Fibroblast of the conjunctiva (primary cell): ENCODE results near the gene FGF19.

ENCODE experiments used
- DNase-seq: peaks from one replicate; pipeline ENCODE4 v3.0.0-alpha.2; 2010; ENCODE audit warnings: low read depth

The FGF19 gene

GRCh38 chr11:69669486-69669885 lies 34.3 kb downstream of the FGF19 start:
- no peak for DNase-seq

DNA sequence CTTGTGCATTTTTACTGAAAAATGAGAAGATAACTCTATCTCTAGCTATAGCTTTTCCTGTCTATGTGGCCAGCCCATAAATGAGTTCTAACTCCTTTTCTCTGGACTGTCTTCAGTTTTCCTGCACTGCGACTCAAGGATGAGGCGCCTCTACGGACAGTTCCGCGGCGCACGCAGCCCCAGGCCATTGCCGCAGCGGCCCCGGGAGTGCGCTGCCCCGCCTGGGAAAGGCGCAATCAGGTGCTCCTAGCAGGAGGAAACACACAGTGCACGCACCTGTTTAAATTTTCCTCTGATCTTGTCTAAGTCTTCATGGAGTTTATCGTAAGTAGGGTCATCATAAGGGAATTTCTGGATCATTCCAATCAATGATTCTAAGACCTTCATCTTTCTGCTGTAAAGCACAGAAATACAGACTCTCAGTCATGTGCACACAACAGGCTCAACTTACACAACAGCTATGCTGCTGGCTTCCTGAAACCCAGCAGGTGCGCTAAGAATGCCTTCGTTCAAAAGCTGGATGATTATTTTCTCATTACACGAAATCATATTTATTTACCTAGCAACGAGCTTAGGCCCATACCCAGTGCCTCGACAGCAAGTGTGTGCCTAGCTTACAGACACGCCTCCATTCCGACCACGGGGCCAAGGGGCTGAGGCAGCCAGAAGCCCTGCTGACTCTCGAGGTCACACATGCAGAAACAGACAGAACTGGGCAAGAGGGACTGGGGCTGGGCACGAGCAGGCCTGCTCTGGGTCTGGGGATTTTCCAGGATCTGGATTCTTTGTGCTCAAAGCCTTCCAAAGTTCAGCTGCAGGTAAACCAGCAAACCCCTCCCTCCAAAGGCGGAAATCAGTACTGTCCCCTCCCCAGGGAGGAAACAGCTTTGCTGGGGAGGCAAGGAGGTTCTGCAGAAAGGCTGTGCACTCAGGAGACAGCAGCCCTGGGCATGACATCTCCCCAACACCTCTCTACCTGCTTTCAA lies 35.9 kb downstream of the FGF19 start:
- no peak for DNase-seq

DNA sequence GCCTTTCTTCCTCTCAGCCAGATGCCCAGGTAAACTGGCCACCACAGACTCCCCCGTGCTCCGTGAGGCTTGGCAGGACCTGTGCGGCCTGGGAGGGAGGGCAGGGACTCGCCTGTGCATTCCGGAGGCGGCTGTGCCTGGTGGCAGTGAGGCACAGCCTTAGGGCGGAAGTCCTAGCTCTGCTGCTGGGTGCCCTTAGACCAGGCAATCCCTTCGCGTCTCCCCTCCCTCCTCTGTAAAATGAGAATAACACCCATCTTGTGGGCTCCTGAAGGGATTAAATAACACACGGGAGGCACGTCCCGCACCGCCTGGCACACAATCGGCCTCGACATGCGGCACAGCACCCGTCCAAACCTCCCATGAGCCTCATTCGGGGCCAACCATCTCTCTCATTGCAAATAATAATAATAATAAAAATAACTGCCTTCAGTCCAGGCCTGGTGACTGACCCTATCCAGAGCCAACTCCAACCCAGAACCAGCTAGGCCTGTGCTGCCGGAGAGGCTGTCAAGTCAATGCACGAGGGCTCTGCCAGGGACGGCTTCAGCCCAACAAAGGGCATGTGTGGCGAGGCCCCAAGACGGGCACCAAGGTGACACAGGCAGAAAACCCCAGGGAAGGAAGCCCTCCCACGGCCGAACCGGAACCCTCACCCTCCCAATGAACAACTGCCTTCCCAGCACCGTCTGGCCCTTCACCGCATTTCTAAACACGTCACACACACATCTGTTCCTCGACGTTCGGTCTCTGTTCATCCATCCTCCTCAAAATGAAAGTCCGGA lies 36.9 kb downstream of the FGF19 start:
- no peak for DNase-seq

DNA sequence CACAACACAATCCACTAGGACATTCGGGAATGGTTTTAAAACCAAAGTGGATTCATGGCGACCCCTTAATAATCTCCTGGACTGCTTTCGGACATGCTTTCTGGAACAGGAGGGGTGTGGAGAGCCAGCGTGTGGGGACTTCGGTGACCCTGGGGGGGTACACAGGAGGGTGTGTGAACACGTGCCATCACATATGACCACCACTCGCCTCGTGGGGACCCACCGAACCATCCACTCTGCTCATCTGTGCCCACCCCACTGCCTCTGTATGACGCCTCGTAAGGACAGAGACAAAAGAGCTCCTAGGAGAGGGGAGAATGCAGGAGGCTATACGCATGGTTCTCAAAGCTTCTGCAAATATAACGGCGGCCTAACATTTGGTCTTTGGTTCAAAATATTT lies 37.6 kb downstream of the FGF19 start:
- no peak for DNase-seq

- DNase-seq = no peak
Measured at GRCh38 chr11:69665669-69666068, 38.2 kb downstream of the FGF19 start.

- no peak for DNase-seq
Measured at GRCh38 chr11:69664901-69665300, 38.9 kb downstream of the FGF19 start.

GRCh38 chr11:69664103-69664775 lies 39.6 kb downstream of the FGF19 start:
- DNase-seq = no peak

GRCh38 chr11:69663326-69663725 lies 40.5 kb downstream of the FGF19 start:
- no peak for DNase-seq

GRCh38 chr11:69662806-69663205 lies 41.0 kb downstream of the FGF19 start:
- no peak for DNase-seq

- DNase-seq = no peak
Measured at GRCh38 chr11:69662021-69662698, 41.7 kb downstream of the FGF19 start.

DNA sequence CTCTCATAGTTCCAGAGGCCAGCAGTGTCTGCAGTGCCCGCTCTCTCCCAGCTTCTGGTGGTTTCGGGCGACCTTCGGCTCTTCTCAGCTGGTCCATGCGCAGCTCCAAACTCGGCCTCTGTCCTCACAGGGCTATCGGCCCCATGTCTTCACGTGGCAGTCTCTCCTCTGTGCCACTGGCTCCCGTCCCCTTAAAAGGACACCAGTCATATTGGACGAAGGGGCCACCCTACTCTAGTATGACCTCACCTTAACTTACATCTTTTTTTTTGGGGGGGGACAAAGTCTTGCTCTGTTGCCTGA lies 42.5 kb downstream of the FGF19 start:
- no peak for DNase-seq

DNA sequence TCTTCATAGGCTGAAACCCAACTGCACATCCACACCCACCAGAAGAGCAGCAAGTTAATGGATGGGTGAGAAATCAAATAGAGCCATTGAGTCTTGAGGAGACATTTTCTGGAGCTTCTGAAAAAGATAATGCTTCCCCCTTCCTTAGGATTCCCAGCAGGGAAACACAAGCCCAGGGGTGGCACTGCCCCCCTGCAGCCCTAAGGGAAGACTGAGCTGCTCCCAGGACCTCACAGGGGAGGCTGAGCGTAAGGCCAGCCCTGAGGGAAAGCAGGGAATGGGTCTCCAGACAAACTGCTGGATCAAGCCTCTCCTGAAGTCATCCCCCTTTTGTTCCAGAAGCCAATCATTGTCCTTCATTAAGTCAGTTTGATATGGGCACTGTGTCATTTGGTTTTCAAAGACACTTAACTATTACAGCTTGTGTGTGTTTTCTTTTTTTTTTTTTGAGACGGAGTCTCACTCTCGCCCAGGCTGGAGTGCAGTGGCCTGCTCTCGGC lies 43.8 kb downstream of the FGF19 start:
- no peak for DNase-seq

DNA sequence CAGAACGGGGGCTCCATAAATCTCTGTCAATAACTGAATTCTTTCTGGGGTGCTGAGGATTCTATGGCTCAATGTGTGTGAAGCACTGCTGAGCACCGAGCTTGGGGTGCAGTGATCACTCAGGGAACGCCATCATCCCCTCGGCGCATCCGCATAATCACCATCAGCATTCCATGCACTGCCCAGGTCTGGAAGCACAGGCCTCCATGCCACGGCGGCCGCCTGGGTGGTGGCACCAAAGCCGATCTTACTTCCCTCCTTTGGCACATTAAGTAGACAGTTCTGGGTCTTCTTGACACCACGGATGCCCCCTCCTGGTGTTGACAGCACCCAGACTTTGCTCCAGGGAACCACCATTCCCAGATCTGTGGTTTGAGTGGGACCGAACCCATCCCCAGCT lies 44.2 kb downstream of the FGF19 start:
- DNase-seq = no peak

GRCh38 chr11:69658626-69659450 lies 45.0 kb downstream of the FGF19 start:
- no peak for DNase-seq

DNA sequence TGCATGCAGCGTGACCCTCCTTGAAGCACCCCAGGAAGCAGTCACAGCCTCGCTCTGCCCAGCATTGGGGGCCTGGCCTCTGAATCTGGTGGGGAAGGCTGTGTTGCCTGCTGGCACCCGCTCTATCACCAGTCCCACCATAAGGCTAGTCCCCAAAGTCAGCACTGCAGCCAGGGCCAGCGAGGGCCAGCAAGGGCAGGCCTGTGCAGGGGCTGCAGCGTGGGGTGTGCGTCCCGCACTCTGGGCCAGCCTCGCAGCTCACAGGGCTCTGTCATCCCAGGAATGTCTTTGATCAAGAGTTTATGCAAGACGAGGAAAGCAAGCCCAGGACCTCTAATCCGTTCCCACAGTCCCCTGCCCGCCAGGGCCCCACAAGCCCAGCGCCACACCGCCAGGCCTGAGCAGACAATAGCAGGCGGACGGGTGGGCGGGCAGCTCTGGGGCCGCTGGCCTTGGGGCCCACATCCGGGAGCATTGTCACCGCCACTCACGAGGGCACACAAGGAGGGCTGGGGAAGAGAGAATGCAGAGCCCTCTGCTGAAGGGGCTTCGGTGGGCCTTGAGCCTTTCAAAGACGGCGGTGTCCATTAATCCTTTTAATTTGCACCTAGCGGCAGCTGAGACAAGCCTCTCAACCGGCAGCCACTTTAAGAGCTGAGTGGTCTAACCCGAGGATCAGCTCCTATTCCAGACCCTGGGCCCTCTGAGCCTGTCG lies 45.8 kb downstream of the FGF19 start:
- no peak for DNase-seq

DNA sequence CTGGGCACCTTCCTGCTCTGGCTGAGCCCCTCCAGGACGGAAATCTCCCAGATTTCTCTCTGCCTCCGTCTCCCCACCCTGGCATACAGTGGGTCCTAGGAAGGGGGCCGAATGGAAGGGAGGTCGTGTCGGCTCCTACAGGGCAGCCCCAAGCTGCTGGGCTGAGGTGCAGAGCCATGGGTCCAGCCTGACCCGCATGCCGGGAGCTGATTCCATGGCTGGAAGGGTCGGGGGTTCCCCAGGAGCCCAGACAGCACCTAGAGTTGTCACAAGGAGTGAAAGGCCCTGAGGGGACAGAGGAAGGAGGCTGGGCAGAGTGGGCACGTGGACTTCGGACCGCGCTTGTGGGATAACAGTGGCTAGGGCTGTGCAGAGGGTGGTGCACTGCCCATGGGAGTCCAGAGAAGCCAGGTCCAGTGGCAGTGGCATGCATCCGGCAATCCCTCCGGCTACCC lies 46.3 kb downstream of the FGF19 start:
- no peak for DNase-seq

- DNase-seq = no peak
Measured at GRCh38 chr11:69656536-69657455, 47.0 kb downstream of the FGF19 start.

- no peak for DNase-seq
Measured at GRCh38 chr11:69655479-69656428, 48.1 kb downstream of the FGF19 start.
